DMS153 (cell line): ENCODE data around the gene HSD17B13.
A peak's percentile ranks its signal among the peaks of the same experiment; 100 is the strongest.
"Not testable (repeated sequence)": the region's sequence is repeated elsewhere in the genome, so short reads cannot be mapped to it uniquely, and the experiment has no call there.

Experiments used
- DNase-seq: peaks from one replicate; lab custom pipeline; 2025; lab: John Stamatoyannopoulos, UW

The HSD17B13 gene

GRCh38 chr4:87316961-87317360 is 5.7 kb downstream of the HSD17B13 start:
- DNase-seq = no peak

DNA sequence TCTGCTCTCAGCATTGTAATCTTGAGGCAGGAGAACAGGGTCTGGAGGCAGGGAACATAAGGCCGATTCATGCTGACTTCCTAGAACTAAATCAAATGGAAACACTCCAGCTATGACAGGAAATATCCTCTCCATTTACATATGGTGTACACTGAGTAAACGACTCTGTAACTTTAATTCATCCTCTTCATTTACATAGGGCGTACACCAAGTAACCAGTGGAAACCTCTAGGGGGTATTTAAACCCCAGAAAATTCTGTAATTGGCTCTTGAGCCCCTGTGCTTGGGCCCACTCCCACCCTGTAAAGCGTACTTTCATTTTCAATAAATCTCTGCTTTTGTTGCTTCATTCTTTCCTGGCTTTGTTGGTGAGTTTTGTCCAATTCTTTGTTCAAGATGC is 7.7 kb downstream of the HSD17B13 start:
- peak; percentile 43 for DNase-seq

GRCh38 chr4:87313756-87314155 is 8.9 kb downstream of the HSD17B13 start:
- DNase-seq = no peak

DNA sequence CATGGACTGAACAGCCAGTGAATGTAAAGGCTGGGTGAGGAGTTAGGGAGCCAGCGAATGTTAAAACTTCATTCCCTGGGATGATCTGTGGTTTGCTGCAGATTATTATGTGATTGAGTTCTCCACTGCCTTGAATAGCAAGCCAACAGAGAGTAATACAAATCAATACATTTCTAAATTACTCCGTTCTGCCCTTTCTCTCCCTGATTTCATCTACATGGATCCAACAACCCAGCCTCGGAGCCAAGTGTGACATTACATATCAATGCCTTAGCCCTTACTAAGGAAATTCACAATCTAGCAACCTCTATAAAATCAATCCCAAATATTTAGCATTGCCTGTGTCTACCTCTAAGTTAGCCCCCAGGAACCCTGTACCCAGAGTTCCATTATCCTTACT is 11.0 kb downstream of the HSD17B13 start:
- DNase-seq = no peak

- no peak for DNase-seq
Measured at GRCh38 chr4:87310691-87311335, 11.9 kb downstream of the HSD17B13 start.

DNA sequence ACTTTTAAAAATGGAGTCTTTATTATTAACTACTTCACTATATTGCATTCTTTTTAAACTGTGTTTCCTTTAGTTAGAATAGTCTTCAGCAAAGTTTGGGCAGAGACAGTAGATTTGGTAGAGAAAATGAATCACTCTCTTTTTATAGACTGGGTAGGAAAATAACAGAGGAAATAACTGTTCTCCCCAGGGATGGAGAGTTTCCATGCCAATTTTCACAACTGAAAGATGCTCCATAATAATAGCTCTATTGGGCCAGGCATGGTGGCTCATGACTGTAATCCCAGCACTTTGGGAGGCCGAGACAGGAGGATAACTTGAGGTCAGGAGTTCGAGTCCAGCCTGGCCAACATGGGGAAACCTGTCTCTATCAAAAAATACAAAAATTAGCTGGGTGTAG is 13.1 kb downstream of the HSD17B13 start:
- DNase-seq = no peak

DNA sequence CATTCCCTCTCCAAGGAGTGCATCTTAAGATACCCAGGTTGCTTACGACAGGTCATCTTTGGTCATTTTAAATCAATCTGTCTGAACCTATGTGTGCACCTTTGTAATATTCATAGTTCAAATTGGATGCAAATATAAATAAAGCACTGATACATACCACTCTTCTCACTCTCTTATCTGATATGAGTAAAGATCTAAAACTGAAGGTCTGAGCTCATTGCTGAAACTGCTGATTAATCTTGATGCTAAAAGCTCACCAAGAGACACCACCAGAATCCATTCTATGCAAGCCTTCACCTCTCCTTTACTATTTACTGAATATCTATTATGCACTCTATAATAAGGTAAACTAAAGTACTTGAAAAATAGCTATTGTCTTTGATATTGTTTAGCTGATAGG is 16.6 kb downstream of the HSD17B13 start:
- no peak for DNase-seq

GRCh38 chr4:87305562-87305961 is 17.1 kb downstream of the HSD17B13 start:
- no peak for DNase-seq

- peak; percentile 19 for DNase-seq
Measured at GRCh38 chr4:87304745-87305432, 17.8 kb downstream of the HSD17B13 start.

DNA sequence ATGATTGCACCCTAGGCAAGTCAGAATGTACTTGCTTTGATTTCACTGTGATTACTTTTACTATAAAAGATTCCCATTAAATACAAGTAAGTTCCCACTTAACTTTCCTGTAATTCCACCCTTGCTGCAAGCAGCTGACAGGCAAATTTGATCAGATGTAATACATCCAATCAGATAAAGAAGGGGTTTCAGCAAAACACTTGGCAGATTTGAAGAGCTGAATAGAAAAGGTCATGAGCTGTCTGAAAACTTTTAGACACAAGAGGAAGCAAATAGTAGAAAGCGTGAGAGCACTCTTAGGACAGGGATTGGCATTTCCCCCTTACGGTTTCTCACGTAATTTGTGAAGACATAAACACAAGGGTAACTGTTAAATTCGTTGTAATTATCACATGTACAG is 22.8 kb downstream of the HSD17B13 start:
- DNase-seq = no peak

DNA sequence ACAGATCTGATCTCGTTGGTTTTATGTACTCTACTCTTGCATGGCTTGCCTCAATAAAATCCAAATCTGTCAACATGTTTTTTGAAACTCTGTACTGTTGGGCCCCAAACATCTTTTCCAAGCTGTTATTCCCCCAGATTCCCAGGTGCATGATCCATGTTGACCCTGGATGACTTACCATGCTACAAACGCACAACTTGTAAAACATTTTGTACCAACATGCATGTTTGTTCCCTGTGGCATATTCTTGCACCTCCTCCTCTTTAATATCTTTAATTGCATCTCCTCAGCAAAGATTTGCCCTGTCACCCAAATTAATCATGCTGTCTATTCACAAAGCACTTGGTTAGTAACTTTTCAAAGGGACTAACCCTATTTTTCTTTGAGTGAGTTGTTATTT is 24.3 kb downstream of the HSD17B13 start:
- DNase-seq = no peak

DNA sequence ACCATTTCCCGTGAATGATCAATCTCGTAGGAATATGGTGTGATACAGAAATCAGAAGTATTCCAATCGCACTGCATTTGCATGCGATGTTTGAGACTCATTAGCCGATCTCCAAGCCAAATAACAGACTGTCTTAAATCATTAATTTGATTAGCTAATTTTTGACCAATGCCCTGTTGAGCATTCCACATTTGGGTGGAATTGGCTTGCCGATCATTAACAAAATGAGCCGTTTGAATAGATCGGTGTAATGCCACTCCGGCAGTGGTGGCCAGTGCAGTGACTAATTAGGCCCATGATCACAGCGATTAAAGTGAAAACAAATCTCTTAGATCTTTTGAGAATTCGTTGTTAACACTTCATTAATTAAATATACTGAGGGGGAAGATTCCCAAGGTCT is 27.8 kb downstream of the HSD17B13 start:
- DNase-seq = not testable (repeated sequence)

GRCh38 chr4:87293889-87294288 is 28.8 kb downstream of the HSD17B13 start:
- not testable (repeated sequence) for DNase-seq

GRCh38 chr4:87286970-87287369 is 35.7 kb downstream of the HSD17B13 start:
- DNase-seq = no peak

- DNase-seq = not testable (repeated sequence)
Measured at GRCh38 chr4:87284268-87284667, 38.4 kb downstream of the HSD17B13 start.

GRCh38 chr4:87283151-87283550 is 39.5 kb downstream of the HSD17B13 start:
- no peak for DNase-seq

- DNase-seq = no peak
Measured at GRCh38 chr4:87281603-87282002, 41.1 kb downstream of the HSD17B13 start.

- no peak for DNase-seq
Measured at GRCh38 chr4:87278335-87278794, 44.3 kb downstream of the HSD17B13 start.

DNA sequence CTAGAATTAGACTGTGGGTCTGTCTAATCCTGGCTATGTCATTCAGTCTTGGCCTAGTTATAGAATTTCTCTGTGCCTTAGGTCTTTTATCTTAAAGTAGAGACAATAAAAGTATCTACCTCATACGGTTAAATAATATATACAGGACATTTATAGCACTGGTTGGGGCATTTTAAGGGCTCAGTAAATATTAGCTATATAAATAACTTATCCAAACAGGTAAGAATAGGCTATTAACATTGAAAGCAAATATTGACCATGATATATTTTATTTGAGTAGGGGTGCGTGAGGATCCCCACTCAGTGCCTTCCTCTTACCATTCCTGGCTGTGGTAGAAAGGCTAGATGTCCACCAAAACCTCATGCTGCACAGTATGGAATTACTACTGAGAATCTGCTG is 47.4 kb downstream of the HSD17B13 start:
- no peak for DNase-seq

DNA sequence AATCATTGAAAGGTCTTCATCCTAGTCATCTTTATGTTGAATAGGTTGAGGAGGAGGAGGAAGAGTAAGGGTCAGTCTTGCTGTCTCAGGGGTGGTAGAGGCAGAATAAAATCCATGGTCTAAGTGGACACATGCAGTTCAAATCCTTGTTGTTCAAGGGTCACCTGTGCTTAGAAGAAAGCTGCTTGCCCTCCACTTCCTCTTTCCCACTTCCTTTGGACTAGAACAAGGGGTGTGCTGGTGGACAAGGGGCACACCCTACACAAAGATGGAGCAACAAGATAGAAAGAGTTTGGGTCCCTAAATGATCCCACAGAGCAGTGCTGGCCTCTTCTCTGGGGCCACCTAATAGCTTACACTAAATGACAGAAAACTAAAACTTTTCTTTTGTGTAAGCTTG is 47.9 kb downstream of the HSD17B13 start:
- DNase-seq = no peak

- no peak for DNase-seq
Measured at GRCh38 chr4:87274327-87274726, 48.4 kb downstream of the HSD17B13 start.

GRCh38 chr4:87270825-87271224 is 51.9 kb downstream of the HSD17B13 start:
- no peak for DNase-seq

DNA sequence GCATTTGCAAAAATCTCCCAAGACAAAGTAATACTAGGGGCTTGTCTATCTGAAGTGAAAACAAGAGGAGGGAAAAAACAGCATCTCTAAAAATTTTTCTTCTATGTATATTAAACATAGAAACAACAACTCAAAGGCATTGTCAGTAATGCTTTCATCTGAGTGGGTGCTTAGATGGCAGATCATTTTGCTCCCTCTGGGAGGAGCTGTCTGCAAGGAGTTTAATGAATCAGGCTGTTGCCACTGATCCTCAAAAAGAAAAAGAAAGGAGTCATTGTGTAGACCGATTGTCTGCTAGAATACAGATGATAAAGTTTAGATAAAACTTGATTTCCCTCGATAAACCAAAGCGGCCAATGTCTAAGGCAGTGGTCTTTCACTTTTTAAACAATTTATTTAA is 52.5 kb downstream of the HSD17B13 start:
- DNase-seq = peak; percentile 18

- no peak for DNase-seq
Measured at GRCh38 chr4:87268411-87268810, 54.3 kb downstream of the HSD17B13 start.
